Progenitor cell of endocrine pancreas (in vitro differentiated cells): ENCODE data around the gene HECTD3. TPM values are rescaled to one million over a fixed set of nuclear protein-coding genes. Genes with fewer than 3 reads are reported as not detected.

ENCODE experiments used
- DNase-seq: peaks from one replicate; pipeline ENCODE4 v3.0.0; 2021; ENCODE audit warnings: low spot score; ENCODE audit not compliant: unreplicated experiment
- H3K27ac Mint-ChIP-seq: 2 replicates; pipeline ENCODE4 v1.8.0; 2021; ENCODE audit warnings: mild to moderate bottlenecking, moderate library complexity, mixed read lengths
- H3K27me3 Mint-ChIP-seq: 2 replicates; pipeline ENCODE4 v1.8.0; 2021; ENCODE audit warnings: mixed read lengths
- H3K36me3 Mint-ChIP-seq: 2 replicates; pipeline ENCODE4 v1.8.0; 2022; ENCODE audit warnings: mixed read lengths; ENCODE audit not compliant: insufficient read depth
- H3K4me1 Mint-ChIP-seq: 2 replicates; pipeline ENCODE4 v1.8.0; 2021; ENCODE audit warnings: low read depth, mixed read lengths
- H3K4me3 Mint-ChIP-seq: 2 replicates; pipeline ENCODE4 v1.8.0; 2021; ENCODE audit warnings: low read depth, mild to moderate bottlenecking, moderate library complexity, mixed read lengths
- H3K9me3 Mint-ChIP-seq: 2 replicates; pipeline ENCODE4 v1.8.0; 2021; ENCODE audit warnings: low read depth, mixed read lengths
- long read RNA-seq: library from polyadenylated mRNA; unstranded; transcript quantifications from one replicate; pipeline ENCODE4 v2.0.0, GENCODE V29; 2020
- total RNA-seq: library from RNA; stranded (reverse); gene quantifications from 2 replicates; pipeline ENCODE4 v1.2.1, GENCODE V29; 2021
- TF ChIP-seq, protein P1 (sequence below): fragments of 200-600 bp; sonication (generic); IDR thresholded peaks from one replicate; pipeline ENCODE4 v1.5.0; 2021; ENCODE audit warnings: antibody characterized with exemption, mild to moderate bottlenecking; ENCODE audit not compliant: unreplicated experiment

The HECTD3 gene
- total RNA-seq: 43.5 and 44.2 TPM in 2 replicates
- long read RNA-seq, partial matches to known transcripts: 1 of 3 reads
- long read RNA-seq, other reads (novel, unspliced or antisense): 2 of 3 reads

DNA sequence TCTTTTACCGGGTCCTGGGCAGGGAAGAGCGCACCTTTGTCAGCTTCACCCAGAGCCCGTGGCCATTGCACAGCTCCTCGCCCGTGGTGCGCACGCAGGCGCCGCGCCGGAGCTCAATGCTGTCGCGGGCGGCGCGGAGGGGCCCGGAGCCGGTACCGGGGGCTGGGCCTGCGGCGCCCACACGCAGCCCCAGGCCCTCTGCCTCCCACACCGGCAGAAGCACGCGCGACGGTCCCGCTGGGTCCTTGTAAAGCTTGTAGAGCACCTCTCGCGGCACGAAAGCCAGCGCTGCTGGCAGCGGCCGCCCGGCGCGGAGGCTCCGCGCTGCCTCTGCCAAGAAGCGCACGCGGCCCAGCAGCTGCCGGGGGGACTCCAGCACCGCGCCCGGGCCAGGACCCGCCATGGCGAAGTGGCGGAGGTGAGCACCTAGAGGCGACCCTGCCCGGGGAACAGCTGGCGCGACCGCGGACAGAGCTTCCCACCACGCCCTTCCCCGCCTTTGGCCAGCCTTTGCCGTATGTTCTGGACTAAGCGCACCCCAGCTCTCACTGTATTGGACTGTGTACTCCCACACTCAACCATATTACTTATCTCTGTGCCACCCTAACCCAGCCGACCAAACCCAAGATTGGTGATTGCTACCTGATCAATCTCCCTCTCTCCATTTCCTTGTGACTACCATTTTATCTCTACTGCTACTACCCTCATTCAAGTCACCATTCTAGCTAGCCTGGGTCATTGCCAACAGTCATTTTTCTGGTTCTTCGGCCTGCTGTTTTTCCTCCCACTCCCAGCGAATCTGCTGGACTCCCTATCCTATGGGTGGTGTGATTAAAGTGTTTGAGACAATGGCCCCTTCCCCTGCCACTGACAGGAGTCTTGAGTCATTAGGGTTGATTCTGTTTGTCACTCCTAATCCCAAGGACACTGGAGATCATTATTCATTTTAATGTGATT lies at the start of gene HECTD3:
HECTD3 (minus strand) TSS at position 470 of the 957 bp plus-strand sequence; CDS start at position 403, 67 bp downstream.
- peaks cover 4% of the 10 kb centered on the region for H3K36me3 Mint-ChIP-seq
- peaks cover 27% of the 10 kb centered on the region for H3K4me1 Mint-ChIP-seq
- TF ChIP-seq, protein P1, sequence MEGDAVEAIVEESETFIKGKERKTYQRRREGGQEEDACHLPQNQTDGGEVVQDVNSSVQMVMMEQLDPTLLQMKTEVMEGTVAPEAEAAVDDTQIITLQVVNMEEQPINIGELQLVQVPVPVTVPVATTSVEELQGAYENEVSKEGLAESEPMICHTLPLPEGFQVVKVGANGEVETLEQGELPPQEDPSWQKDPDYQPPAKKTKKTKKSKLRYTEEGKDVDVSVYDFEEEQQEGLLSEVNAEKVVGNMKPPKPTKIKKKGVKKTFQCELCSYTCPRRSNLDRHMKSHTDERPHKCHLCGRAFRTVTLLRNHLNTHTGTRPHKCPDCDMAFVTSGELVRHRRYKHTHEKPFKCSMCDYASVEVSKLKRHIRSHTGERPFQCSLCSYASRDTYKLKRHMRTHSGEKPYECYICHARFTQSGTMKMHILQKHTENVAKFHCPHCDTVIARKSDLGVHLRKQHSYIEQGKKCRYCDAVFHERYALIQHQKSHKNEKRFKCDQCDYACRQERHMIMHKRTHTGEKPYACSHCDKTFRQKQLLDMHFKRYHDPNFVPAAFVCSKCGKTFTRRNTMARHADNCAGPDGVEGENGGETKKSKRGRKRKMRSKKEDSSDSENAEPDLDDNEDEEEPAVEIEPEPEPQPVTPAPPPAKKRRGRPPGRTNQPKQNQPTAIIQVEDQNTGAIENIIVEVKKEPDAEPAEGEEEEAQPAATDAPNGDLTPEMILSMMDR: no peak
- no peaks in the 10 kb centered on the region for H3K9me3 Mint-ChIP-seq
- DNase-seq: peak; percentile 33
- no peaks in the 10 kb centered on the region for H3K27me3 Mint-ChIP-seq
- H3K4me3 Mint-ChIP-seq: peak within 1 kb of the TSS; percentile 77
- peak within 1 kb of the TSS; percentile 93 for H3K27ac Mint-ChIP-seq

DNA sequence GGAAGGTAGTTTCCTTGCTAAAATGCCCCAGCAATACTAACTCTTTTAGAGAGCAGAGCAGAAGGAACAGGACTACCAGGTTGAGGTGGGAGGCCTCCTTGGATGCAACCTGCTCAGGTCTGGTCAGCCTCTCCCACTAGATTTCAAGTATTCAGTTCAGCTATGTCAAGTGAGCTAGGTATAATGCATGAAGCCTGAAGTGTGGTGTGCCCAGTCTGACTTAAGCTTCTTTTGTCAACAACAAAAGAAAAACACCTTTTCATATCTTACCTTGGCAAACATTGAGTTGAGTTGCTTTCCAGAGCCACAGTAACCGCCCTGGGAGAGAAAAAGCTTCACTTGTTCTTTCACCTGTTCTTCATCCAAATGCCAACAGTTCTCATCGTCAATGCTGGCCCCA lies 48.7 kb upstream of the HECTD3 start:
- Mint-ChIP-seq H3K27ac (no peak overlapping the region), H3K4me3 (no peak overlapping the region), H3K9me3 (no peaks in the 10 kb centered on the region), H3K36me3 (peaks cover 7% of the 10 kb centered on the region), H3K4me1 (peaks cover 3% of the 10 kb centered on the region), H3K27me3 (no peaks in the 10 kb centered on the region)
- TF ChIP-seq, protein P1: no peak
- DNase-seq: no peak

DNA sequence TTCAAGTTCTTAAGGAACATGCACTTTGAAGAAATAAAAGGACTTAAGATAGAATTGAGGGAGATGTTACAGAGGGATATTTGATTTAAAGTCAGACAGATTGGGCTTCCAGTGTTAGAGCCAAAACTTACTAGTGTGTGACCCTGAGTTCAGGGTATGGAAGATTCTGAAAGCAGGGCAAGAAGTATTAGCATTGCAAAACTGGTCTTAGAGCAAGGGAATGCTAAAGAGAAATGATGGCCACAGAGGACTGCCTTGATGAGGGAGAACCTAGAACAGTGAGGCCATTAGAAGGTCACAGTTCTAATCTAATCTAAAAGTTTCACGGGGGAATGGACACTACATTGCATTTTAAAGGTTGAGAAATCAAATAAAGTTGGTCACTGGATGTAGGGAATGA lies 46.4 kb upstream of the HECTD3 start:
- TF ChIP-seq, protein P1: no peak
- no peaks in the 10 kb centered on the region for H3K9me3 Mint-ChIP-seq

DNA sequence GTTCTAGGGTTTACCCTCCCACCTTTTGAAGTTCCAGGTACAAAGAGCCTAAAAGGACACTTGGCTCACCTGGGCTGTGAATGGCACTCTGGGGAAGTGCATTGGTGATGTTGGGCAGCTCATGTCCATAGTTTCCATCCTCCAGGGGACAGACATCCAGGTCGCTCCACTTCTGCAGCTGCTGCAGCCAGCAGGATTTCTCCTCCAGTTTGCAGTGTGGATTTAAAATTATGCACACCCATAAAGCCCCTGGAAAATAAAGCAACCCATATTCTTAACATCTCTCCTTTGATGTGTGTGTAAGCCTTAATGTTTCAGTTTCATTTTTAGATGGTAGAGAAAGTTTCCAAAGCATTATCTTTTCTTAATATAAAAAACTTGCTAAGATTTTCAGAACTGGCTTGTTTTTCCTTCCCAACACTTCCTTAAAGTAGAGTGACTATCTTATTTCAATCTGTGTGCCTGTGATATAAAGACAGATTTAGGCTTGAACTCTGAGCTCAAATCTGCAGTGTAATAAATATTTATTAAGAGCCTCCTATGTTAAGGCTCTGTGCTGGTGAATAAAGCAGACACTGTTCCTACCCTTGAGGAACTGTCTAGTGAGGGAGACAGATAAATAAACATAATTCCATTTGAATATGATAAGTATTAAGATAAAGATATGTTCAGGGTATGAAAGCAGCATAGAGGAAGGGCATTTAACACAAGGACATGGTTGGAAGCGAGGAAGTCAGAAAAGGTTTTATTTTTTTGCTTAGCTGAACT lies 40.1 kb upstream of the HECTD3 start:
- TF ChIP-seq, protein P1: no peak
- H3K4me3 Mint-ChIP-seq: no peak overlapping the region
- H3K27ac Mint-ChIP-seq: no peak overlapping the region
- peaks cover 8% of the 10 kb centered on the region for H3K36me3 Mint-ChIP-seq
- DNase-seq: no peak
- H3K4me1 Mint-ChIP-seq: peaks cover 1% of the 10 kb centered on the region
- no peaks in the 10 kb centered on the region for H3K9me3 Mint-ChIP-seq
- H3K27me3 Mint-ChIP-seq: no peaks in the 10 kb centered on the region

More for the DNA sequence above, 46.4 kb upstream of the HECTD3 start:
- peaks cover 5% of the 10 kb centered on the region for H3K4me1 Mint-ChIP-seq
- H3K36me3 Mint-ChIP-seq: peaks cover 8% of the 10 kb centered on the region
- no peaks in the 10 kb centered on the region for H3K27me3 Mint-ChIP-seq
- H3K4me3 Mint-ChIP-seq: no peak overlapping the region
- H3K27ac Mint-ChIP-seq: no peak overlapping the region
- DNase-seq: no peak

DNA sequence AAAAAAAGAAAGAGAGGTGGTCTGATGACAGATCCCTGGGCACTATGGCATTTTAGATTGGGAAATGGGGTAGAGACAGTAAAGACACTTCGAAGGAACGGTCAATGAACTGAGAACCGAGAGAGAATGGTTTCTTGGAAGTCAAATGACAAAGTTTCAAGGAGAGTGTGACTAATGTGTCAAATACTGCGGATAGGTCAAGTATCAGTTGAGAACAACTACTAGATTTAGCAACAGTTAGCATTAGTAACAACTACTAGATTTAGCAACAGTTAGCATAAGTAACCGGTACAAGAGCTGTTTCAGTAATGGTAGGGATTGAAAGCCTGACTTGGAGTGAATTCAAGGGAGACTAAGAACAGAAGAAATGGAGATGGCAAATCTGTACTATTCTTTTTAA lies 35.9 kb upstream of the HECTD3 start:
- no peak for DNase-seq
- no peaks in the 10 kb centered on the region for H3K4me1 Mint-ChIP-seq
- H3K27ac Mint-ChIP-seq: no peak overlapping the region
- no peaks in the 10 kb centered on the region for H3K9me3 Mint-ChIP-seq
- TF ChIP-seq, protein P1: no peak
- H3K27me3 Mint-ChIP-seq: no peaks in the 10 kb centered on the region
- no peak overlapping the region for H3K4me3 Mint-ChIP-seq
- no peaks in the 10 kb centered on the region for H3K36me3 Mint-ChIP-seq
